A549 treated with CpdA at 1 μM for 4 hours (cell line): ENCODE data around the gene GBA3. TPM values are rescaled to one million over a fixed set of nuclear protein-coding genes. Genes with fewer than 3 reads are reported as not detected.

ENCODE experiments used
- total RNA-seq: library from RNA; stranded (reverse); fragments of 200-300 nt; extraction: Qiagen RNA extraction; gene quantifications from 5 replicates; pipeline ENCODE4 v1.2.3, GENCODE V29; 2022; ENCODE audit warnings: low read depth

GBA3 gene
- total RNA-seq, result not detected in 5 replicates

GRCh38 chr4:22692736-22693135 lies at the start of gene GBA3:
TSS of gene GBA3 (plus strand) at chr4:22692937.

Other genes with a start within 250 kb of the GBA3 start
- gene ADGRA3, start 176.9 kb upstream of the GBA3 start, total RNA-seq, result 19.4 to 26.9 TPM (median 25.1 TPM) in 5 replicates